HG03571 (cell line): Measurements from ENCODE around the gene OR8B4.
A peak's percentile ranks its signal among the peaks of the same experiment; 100 is the strongest.
"Not testable (repeated sequence)": the region's sequence is repeated elsewhere in the genome, so short reads cannot be mapped to it uniquely, and the experiment has no call there.

Source experiments
- ATAC-seq: cut with Tn5 transposase; IDR thresholded peaks from one replicate; pipeline ENCODE4 v1.9.1; 2021; ENCODE audit not compliant: unreplicated experiment

Gene OR8B4

GRCh38 chr11:124409906-124410305 lies 14.8 kb downstream of the OR8B4 start:
- no peak for ATAC-seq

GRCh38 chr11:124405581-124405980 lies 19.1 kb downstream of the OR8B4 start:
- ATAC-seq, result no peak

GRCh38 chr11:124403186-124403585 lies 21.5 kb downstream of the OR8B4 start:
- ATAC-seq, result not testable (repeated sequence)

GRCh38 chr11:124402326-124402922 lies 22.2 kb downstream of the OR8B4 start:
- ATAC-seq, result peak; percentile 92

GRCh38 chr11:124398924-124399323 lies 25.7 kb downstream of the OR8B4 start, which contains the start of gene OR8B3:
TSS of gene OR8B3 (minus strand) at chr11:124399024. CDS start at chr11:124397351, 1,673 bp downstream.
- ATAC-seq, result no peak

GRCh38 chr11:124396847-124397246 lies 27.8 kb downstream of the OR8B4 start:
- ATAC-seq, result not testable (repeated sequence)

- no peak for ATAC-seq
Observed at GRCh38 chr11:124394408-124394807, 30.3 kb downstream of the OR8B4 start.

GRCh38 chr11:124384399-124384798 lies 40.3 kb downstream of the OR8B4 start, which contains the start of gene OR8B2:
TSS of gene OR8B2 (minus strand) at chr11:124384499. CDS start at chr11:124383343, 1,156 bp downstream.
- no peak for ATAC-seq

- not testable (repeated sequence) for ATAC-seq
Observed at GRCh38 chr11:124382857-124383256, 41.8 kb downstream of the OR8B4 start.

GRCh38 chr11:124380585-124380984 lies 44.1 kb downstream of the OR8B4 start:
- no peak for ATAC-seq

- ATAC-seq, result no peak
Observed at GRCh38 chr11:124376280-124376679, 48.4 kb downstream of the OR8B4 start.
